GM12891 (cell line): ENCODE data around the gene LMCD1.

Source experiments
- PAX5 ChIP-seq: IDR thresholded peaks from 2 replicates; pipeline ENCODE4 v1.6.1; 2011; ENCODE audit warnings: low read length, moderate library complexity, mild to moderate bottlenecking; ENCODE audit not compliant: insufficient read depth, severe bottlenecking
- POLR2A ChIP-seq: IDR thresholded peaks from 2 replicates; pipeline ENCODE4 v1.6.1; 2011; ENCODE audit warnings: low read depth, low read length, control low read depth
- POLR2AphosphoS5 ChIP-seq: IDR thresholded peaks from 2 replicates; pipeline ENCODE4 v1.6.1; 2011; ENCODE audit warnings: low read depth, low read length, control low read depth
- TAF1 ChIP-seq: IDR thresholded peaks from 2 replicates; pipeline ENCODE4 v1.6.1; 2011; ENCODE audit warnings: low read depth, low read length, control low read depth

DNA sequence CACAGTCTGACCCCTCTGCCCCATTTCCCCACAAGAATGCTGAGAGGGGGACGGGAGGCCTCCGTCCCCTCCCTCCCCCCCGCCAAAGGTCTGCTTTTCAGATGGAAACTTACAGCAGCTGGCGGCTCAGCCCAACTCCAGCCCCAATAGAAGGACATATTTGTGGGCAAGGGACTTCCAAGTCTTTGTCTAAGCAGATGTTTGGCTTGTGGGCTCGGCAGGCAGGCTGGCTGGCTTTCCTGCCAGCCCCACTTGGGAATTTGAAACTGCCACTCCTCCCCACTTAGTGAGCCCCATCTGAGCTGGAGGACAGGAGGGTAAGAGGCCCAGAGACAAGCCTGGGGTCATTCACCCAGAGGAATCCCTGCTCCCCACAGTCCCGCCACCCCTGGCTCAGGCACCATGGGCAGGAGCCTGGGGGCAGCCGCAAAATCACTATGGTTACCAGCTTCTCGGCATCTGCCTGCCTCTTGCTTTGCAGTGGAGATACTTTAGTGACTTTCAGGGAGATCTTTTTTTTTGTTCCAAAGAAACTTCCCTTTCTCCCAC lies 53.6 kb downstream of the LMCD1 start:
- TF ChIP-seq POLR2AphosphoS5 (no peak), POLR2A (no peak), TAF1 (no peak), PAX5 (no peak)
